H1 (cell line): ENCODE data around the gene AMIGO2.

Experiments
- SRF ChIP-seq: IDR thresholded peaks from 2 replicates; pipeline ENCODE4 v1.6.1; 2011; ENCODE audit warnings: mild to moderate bottlenecking, low read depth, low read length, moderate library complexity
- TAF1 ChIP-seq: IDR thresholded peaks from 2 replicates; pipeline ENCODE4 v1.6.1; 2011; ENCODE audit warnings: mild to moderate bottlenecking, low read depth, low read length

GRCh38 chr12:47111392-47111778, 31.6 kb upstream of the AMIGO2 start:
- TF ChIP-seq SRF (no peak), TAF1 (no peak)
